Astrocyte (in vitro differentiated cells and primary cell): ENCODE data around the gene KCNN3. TPM values are rescaled to one million over a fixed set of nuclear protein-coding genes. Genes with fewer than 3 reads are reported as not detected.

ENCODE experiments used
- DNase-seq: peaks from one replicate; pipeline ENCODE4 v3.0.0-alpha.2; 2010; ENCODE audit warnings: low read depth
- FAIRE-seq: peaks from 2 replicates; lab custom pipeline; 2011; peaks lifted over from hg19 to GRCh38; lab: Jason Lieb, UNC
- H2AFZ ChIP-seq: 2 replicates; pipeline ENCODE4 v1.6.0; 2012; ENCODE audit warnings: low read depth, low read length, inconsistent platforms
- H3K27ac ChIP-seq: 2 replicates; pipeline ENCODE4 v1.5.1; 2011; ENCODE audit warnings: low read depth, low read length, inconsistent platforms
- H3K27me3 ChIP-seq: 2 replicates; pipeline ENCODE4 v1.6.0; 2011; ENCODE audit warnings: low read length, inconsistent platforms; ENCODE audit not compliant: insufficient read depth
- H3K36me3 ChIP-seq: 2 replicates; pipeline ENCODE4 v1.5.1; 2011; ENCODE audit warnings: low read length, inconsistent platforms; ENCODE audit not compliant: insufficient read depth
- H3K4me1 ChIP-seq: 2 replicates; pipeline ENCODE4 v1.5.1; 2011; ENCODE audit warnings: low read length, inconsistent platforms; ENCODE audit not compliant: insufficient read depth
- H3K4me2 ChIP-seq: 2 replicates; pipeline ENCODE4 v1.6.0; 2012; ENCODE audit warnings: low read length, inconsistent platforms
- H3K4me3 ChIP-seq: 2 replicates; pipeline ENCODE4 v1.5.1; 2011; ENCODE audit warnings: low read depth, mild to moderate bottlenecking, low read length, inconsistent platforms; ENCODE audit not compliant: insufficient read depth
- H3K79me2 ChIP-seq: 2 replicates; pipeline ENCODE4 v1.6.0; 2012; ENCODE audit warnings: mild to moderate bottlenecking, low read length, inconsistent platforms; ENCODE audit not compliant: insufficient read depth
- H3K9ac ChIP-seq: 2 replicates; pipeline ENCODE4 v1.6.0; 2012; ENCODE audit warnings: mild to moderate bottlenecking, low read length, inconsistent platforms
- H3K9me3 ChIP-seq: 2 replicates; pipeline ENCODE4 v1.5.1; 2012; ENCODE audit warnings: low read depth, mild to moderate bottlenecking, low read length, inconsistent platforms; ENCODE audit not compliant: insufficient read depth
- H4K20me1 ChIP-seq: 2 replicates; pipeline ENCODE4 v1.6.0; 2012; ENCODE audit warnings: low read length, inconsistent platforms; ENCODE audit not compliant: insufficient read depth
- H3K27ac Mint-ChIP-seq: one replicate; pipeline ENCODE4 v1.8.0; 2021; ENCODE audit warnings: mild to moderate bottlenecking, mixed read lengths; ENCODE audit not compliant: unreplicated experiment
- H3K27me3 Mint-ChIP-seq: one replicate; pipeline ENCODE4 v1.8.0; 2021; ENCODE audit warnings: low read depth, mixed read lengths; ENCODE audit not compliant: unreplicated experiment
- H3K36me3 Mint-ChIP-seq: one replicate; pipeline ENCODE4 v1.8.0; 2021; ENCODE audit warnings: low read depth, mixed read lengths; ENCODE audit not compliant: unreplicated experiment
- H3K4me1 Mint-ChIP-seq: one replicate; pipeline ENCODE4 v1.8.0; 2021; ENCODE audit warnings: low read depth, mixed read lengths; ENCODE audit not compliant: unreplicated experiment
- H3K4me3 Mint-ChIP-seq: one replicate; pipeline ENCODE4 v1.8.0; 2021; ENCODE audit warnings: mild to moderate bottlenecking, moderate library complexity, mixed read lengths; ENCODE audit not compliant: unreplicated experiment
- H3K9me3 Mint-ChIP-seq: one replicate; pipeline ENCODE4 v1.8.0; 2021; ENCODE audit warnings: mild to moderate bottlenecking, mixed read lengths; ENCODE audit not compliant: unreplicated experiment
- CTCF ChIP-seq: IDR thresholded peaks from 2 replicates; pipeline ENCODE4 v1.5.1; 2011; ENCODE audit warnings: low read depth, mild to moderate bottlenecking, inconsistent platforms, low read length, moderate library complexity; ENCODE audit not compliant: insufficient read depth
- EZH2 ChIP-seq: IDR thresholded peaks from 2 replicates; pipeline ENCODE4 v1.6.1; 2012; ENCODE audit warnings: mild to moderate bottlenecking, low read length, inconsistent platforms; ENCODE audit not compliant: insufficient read depth
- total RNA-seq: library from RNA; stranded (reverse); gene quantifications from 2 replicates; pipeline ENCODE4 v1.2.1, GENCODE V29; 2021

Gene KCNN3
- total RNA-seq, 1 donor from 2014 or later: 0.66 TPM

- Histone ChIP-seq H3K79me2 (no peaks in the 10 kb centered on the region), H2AFZ (peak overlapping the region; percentile 10), H3K9ac (no peak overlapping the region), H3K27ac (no peak overlapping the region), H3K4me1 (peaks cover 7% of the 10 kb centered on the region), H3K4me3 (no peak overlapping the region), H3K4me2 (no peak overlapping the region), H3K9me3 (no peaks in the 10 kb centered on the region), H3K27me3 (peaks cover 8% of the 10 kb centered on the region), H4K20me1 (no peaks in the 10 kb centered on the region), H3K36me3 (no peaks in the 10 kb centered on the region)
- TF ChIP-seq EZH2 (no peak), CTCF (no peak)
- no peak overlapping the region for H3K27ac Mint-ChIP-seq
- H3K27me3 Mint-ChIP-seq: peaks cover 21% of the 10 kb centered on the region
- DNase-seq: no peak
- peaks cover 4% of the 10 kb centered on the region for H3K36me3 Mint-ChIP-seq
- no peak for FAIRE-seq
- no peak overlapping the region for H3K4me3 Mint-ChIP-seq
- H3K4me1 Mint-ChIP-seq: peaks cover 6% of the 10 kb centered on the region
- no peaks in the 10 kb centered on the region for H3K9me3 Mint-ChIP-seq
Observed at GRCh38 chr1:154847891-154848290, 22.2 kb downstream of the KCNN3 start.

GRCh38 chr1:154846565-154847442, 23.3 kb downstream of the KCNN3 start:
- FAIRE-seq (no peak), DNase-seq (no peak)
- Mint-ChIP-seq H3K36me3 (peaks cover 4% of the 10 kb centered on the region), H3K27me3 (peaks cover 21% of the 10 kb centered on the region), H3K27ac (no peak overlapping the region), H3K9me3 (no peaks in the 10 kb centered on the region), H3K4me1 (peaks cover 6% of the 10 kb centered on the region), H3K4me3 (no peak overlapping the region)
- no peaks in the 10 kb centered on the region for H3K79me2 ChIP-seq
- no peaks in the 10 kb centered on the region for H3K36me3 ChIP-seq
- TF ChIP-seq EZH2 (no peak), CTCF (no peak)
- H3K4me1 ChIP-seq: peaks cover 7% of the 10 kb centered on the region
- H3K27ac ChIP-seq: no peak overlapping the region
- no peak overlapping the region for H3K4me2 ChIP-seq
- H3K4me3 ChIP-seq: no peak overlapping the region
- peak overlapping the region; percentile 26 for H2AFZ ChIP-seq
- H3K9me3 ChIP-seq: no peaks in the 10 kb centered on the region
- H4K20me1 ChIP-seq: no peaks in the 10 kb centered on the region
- H3K27me3 ChIP-seq: peaks cover 8% of the 10 kb centered on the region
- H3K9ac ChIP-seq: no peak overlapping the region

- peaks cover 21% of the 10 kb centered on the region for H3K27me3 Mint-ChIP-seq
- H3K4me1 ChIP-seq: peaks cover 7% of the 10 kb centered on the region
Observed at GRCh38 chr1:154845879-154846278, 24.2 kb downstream of the KCNN3 start.

More at GRCh38 chr1:154845879-154846278, 24.2 kb downstream of the KCNN3 start:
- FAIRE-seq (no peak), DNase-seq (no peak)
- Histone ChIP-seq H3K27ac (no peak overlapping the region), H3K36me3 (no peaks in the 10 kb centered on the region), H3K9me3 (no peaks in the 10 kb centered on the region), H3K9ac (no peak overlapping the region), H2AFZ (peak overlapping the region; percentile 18), H3K79me2 (no peaks in the 10 kb centered on the region), H3K4me3 (no peak overlapping the region), H4K20me1 (no peaks in the 10 kb centered on the region), H3K27me3 (peaks cover 8% of the 10 kb centered on the region), H3K4me2 (no peak overlapping the region)
- Mint-ChIP-seq H3K4me3 (peak overlapping the region; percentile 45), H3K27ac (no peak overlapping the region), H3K4me1 (peaks cover 6% of the 10 kb centered on the region), H3K9me3 (no peaks in the 10 kb centered on the region), H3K36me3 (peaks cover 4% of the 10 kb centered on the region)
- TF ChIP-seq CTCF (no peak), EZH2 (no peak)
